GM21526 (cell line): ENCODE measurements around the gene CRLF2.
"Not testable (repeated sequence)": the region's sequence is repeated elsewhere in the genome, so short reads cannot be mapped to it uniquely, and the experiment has no call there.

Experiments used
- ATAC-seq: cut with Tn5 transposase; IDR thresholded peaks from one replicate; pipeline ENCODE4 v1.9.1; 2021; ENCODE audit warnings: moderate library complexity; ENCODE audit not compliant: unreplicated experiment, low FRiP score

CRLF2 gene

GRCh38 chrX:1170243-1170642 lies 42.2 kb downstream of the CRLF2 start:
- ATAC-seq, result no peak

DNA sequence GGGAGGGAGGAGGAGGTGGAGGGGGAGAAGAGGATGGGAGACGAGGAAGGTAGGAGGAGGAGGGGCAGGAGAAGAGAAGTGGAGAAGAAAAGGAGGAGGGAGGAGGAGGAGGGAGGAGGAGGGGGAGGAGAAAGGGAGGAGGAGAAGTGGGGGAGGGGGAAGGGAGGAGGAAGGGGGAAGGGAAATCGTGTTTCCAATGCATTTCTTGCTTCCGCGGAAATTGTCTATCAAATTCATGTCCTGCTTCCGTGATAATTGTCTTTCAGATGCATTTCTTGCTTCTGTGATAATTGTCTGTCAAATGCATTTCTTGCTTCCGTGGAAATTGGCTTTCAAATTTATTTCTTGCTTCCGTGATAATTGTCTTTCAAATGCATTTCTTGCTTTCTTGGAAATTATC lies 43.3 kb downstream of the CRLF2 start:
- ATAC-seq, result no peak

- ATAC-seq, result no peak
Measured at GRCh38 chrX:1167918-1168481, 44.4 kb downstream of the CRLF2 start.

DNA sequence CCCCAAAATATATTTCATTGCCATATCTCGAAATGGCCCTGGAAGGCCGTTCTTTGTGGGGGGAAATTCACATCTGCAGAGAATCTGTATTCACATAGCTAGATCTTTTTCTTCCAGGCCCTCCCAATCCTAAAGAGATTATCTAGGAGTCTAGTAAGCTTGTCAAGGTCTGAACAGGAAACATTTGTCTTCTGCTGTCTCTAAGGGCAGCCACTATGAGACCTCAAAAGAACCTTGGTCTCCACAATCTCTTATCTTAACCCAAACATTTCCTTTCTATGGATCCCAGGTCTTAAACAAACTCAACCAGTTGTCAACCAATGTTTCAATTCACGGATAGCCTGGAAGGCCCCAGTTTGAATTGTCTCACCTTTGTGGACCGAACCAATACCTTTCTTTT lies 45.0 kb downstream of the CRLF2 start:
- no peak for ATAC-seq

- ATAC-seq, result no peak
Measured at GRCh38 chrX:1165535-1166196, 46.8 kb downstream of the CRLF2 start.

DNA sequence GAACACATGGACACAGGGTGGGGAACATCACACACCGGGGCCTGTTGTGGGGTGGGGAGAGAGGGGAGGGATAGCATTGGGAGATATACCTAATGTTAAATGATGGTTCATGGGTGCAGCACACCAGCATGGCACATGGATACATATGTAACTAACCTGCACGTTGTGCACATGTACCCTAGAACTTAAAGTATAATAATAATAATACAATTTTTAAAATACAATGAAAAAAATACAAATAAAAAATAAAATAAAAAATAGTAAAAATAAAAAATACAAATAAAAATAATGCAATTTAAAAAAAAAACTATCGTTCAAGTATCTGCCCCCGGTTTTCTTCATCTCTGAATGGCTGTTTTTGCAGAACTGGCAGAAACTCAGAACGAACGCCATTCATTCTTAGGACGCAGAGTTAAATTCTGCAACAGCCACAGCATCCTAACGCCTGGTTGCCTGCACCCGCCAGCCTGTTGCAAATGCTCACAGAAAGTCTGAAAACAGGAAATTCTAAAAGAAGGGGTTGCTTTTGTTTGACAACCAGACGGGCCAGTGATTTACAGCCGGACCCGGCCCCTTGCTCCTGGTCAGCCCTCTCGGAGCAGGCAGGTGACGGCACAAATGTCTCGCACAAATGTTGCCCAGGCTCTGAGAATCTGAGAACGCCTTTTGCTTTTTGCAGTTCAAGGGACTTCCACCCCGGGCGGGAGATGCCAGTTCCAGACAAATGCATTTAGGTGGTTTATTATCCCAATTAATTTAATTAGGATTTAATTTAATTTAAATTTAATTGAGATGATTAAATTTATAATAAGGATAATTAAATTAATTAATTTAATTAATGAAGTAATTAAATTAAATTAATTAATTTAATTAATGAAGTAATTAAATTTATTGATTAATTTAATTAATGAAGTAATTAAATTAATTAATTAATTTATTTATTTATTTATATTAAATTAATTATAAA lies 47.8 kb downstream of the CRLF2 start:
- ATAC-seq, result no peak

DNA sequence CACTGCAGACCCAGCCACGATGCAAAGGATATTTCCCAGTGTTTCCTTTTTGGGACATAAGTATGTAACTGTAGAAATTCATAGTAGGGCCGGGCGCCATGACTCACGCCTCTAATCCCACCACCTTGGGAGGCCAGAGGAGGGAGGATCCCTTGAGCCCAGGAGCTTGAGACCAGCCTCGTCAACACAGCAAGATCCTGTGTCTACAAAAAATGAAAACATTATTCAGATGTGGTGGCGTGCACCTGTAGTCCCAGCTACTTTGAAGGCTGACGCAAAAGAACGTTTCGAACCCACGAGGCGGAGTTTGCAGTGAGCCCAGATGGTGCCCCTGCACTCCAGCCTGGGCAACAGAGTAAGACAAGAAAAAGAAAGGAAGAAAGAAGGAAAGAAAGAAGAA lies 49.2 kb downstream of the CRLF2 start:
- ATAC-seq, result no peak

- ATAC-seq, result no peak
Measured at GRCh38 chrX:1162119-1162916, 50.1 kb downstream of the CRLF2 start.

GRCh38 chrX:1159548-1159947 lies 52.9 kb downstream of the CRLF2 start:
- ATAC-seq, result no peak

DNA sequence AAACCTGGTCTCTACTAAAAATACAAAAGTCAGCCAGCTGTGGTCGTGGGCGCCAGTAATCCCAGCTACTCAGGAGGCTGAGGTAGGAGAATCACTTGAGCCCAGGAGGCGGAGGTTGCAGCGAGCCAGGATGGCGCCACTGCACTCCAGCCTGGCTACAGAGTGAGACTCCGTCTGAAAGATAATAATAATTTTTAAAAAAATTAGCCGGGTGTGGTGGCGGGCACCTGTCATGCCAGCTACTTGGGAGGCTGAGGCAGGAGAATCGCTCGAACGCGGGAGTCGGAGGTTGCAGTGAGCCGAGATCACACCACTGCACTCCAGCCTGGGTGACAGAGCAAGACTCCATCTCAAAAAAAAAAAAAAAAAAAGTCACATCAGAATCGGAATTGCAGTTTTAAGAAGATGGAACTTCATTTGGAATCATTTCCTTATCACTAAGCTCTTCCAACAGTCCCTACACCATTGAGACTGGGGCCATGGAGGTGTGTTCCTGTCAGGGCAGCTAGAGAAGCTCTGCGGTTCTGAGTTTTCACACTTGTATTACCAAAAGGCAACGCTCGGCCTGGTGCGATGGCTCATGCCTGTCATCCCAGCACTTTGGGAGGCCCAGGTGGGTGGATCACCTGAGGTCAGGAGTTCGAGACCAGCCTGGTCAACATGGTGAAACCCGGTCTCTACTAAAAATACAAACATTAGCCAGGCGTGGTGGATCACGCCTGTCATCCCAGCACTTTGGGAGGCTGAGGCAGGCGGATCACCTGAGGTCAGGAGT lies 55.6 kb downstream of the CRLF2 start:
- ATAC-seq, result not testable (repeated sequence)

GRCh38 chrX:1153940-1154339 lies 58.5 kb downstream of the CRLF2 start:
- ATAC-seq, result no peak

DNA sequence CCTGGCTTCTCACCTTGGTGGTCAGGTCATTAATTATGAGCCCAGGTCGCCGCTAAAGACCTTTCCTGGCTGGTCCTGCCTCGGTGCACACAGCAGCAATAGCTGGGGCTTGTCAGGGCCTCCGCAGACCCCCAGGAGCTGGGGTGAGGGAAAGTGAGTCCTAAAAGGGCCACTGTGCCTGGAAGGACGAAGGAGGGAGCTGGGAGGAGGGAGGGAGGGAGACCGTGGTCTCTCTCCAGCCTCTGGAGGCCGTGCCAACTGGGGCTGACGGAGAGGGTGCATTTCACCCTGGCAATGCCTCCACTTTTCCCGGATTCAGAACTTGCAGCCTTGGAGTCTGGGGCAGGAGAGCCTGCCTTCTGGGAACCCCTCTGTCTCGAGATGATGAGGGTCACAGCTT lies 60.4 kb downstream of the CRLF2 start:
- no peak for ATAC-seq

GRCh38 chrX:1151378-1152077 lies 60.9 kb downstream of the CRLF2 start:
- no peak for ATAC-seq

GRCh38 chrX:1150569-1151347 lies 61.7 kb downstream of the CRLF2 start:
- ATAC-seq, result no peak

GRCh38 chrX:1147611-1148515 lies 64.6 kb downstream of the CRLF2 start:
- ATAC-seq, result no peak

DNA sequence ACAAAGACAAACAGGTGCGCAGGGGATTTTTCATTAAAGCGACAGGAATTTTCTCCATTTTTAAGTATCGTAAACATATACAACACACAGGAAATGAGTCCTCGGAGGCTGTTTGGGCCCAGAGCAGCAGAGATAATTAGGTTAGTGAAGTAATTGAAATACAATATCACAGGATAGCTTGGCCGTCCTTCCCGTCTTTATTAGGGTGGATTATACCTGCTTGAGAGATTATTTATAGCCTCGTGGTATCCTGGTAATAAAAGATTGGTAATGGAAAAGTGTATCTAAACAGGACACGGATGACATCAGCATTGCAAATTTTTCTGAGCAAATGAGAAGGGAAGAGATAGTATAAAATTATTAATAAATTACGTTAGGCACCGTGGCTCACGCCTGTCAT lies 68.2 kb downstream of the CRLF2 start:
- no peak for ATAC-seq
